GM06990 (cell line): ENCODE results near the gene LHX2.

Source experiments
- DNase-seq: peaks from one replicate; pipeline ENCODE4 v3.0.0-alpha.2; 2011; ENCODE audit not compliant: insufficient read length; ENCODE audit errors: extremely low read depth
- H3K27me3 ChIP-seq: replicated peaks from 2 replicates; pipeline ENCODE4 v1.6.0; 2011; ENCODE audit warnings: low read length; ENCODE audit not compliant: control insufficient read depth, insufficient read depth
- H3K36me3 ChIP-seq: 2 replicates; pipeline ENCODE4 v1.5.1; 2011; ENCODE audit warnings: low read length; ENCODE audit not compliant: control insufficient read depth, insufficient read depth
- H3K4me3 ChIP-seq: replicated peaks from 2 replicates; pipeline ENCODE4 v1.5.1; 2011; ENCODE audit warnings: low read depth, mild to moderate bottlenecking, control low read depth, low read length
- CTCF ChIP-seq: IDR thresholded peaks from 2 replicates; pipeline ENCODE4 v1.5.1; 2011; ENCODE audit warnings: low read length, control low read depth, mild to moderate bottlenecking, inconsistent platforms; ENCODE audit not compliant: insufficient read depth, poor library complexity, severe bottlenecking

LHX2 gene

GRCh38 chr9:124036578-124036977, 25.0 kb downstream of the LHX2 start:
- Histone ChIP-seq H3K27me3 (peaks cover 2% of the 10 kb centered on the region; the same call in 1 of the 2 replicates), H3K4me3 (no peak overlapping the region), H3K36me3 (no peaks in the 10 kb centered on the region)
- no peak for DNase-seq
- no peak for TF ChIP-seq CTCF

GRCh38 chr9:124037790-124038189, 26.2 kb downstream of the LHX2 start:
- peaks cover 2% of the 10 kb centered on the region; the same call in 1 of the 2 replicates for H3K27me3 ChIP-seq
- no peak for DNase-seq

GRCh38 chr9:124038239-124038638, 26.7 kb downstream of the LHX2 start:
- no peak for TF ChIP-seq CTCF
- no peak overlapping the region for H3K4me3 ChIP-seq
- DNase-seq, result no peak
- no peaks in the 10 kb centered on the region for H3K36me3 ChIP-seq
- H3K27me3 ChIP-seq, result peaks cover 2% of the 10 kb centered on the region; the same call in 1 of the 2 replicates

More at GRCh38 chr9:124037790-124038189, 26.2 kb downstream of the LHX2 start:
- no peak overlapping the region for H3K4me3 ChIP-seq
- TF ChIP-seq CTCF, result no peak
- H3K36me3 ChIP-seq, result no peaks in the 10 kb centered on the region

GRCh38 chr9:124038790-124039633, 27.4 kb downstream of the LHX2 start:
- no peaks in the 10 kb centered on the region for H3K36me3 ChIP-seq
- H3K4me3 ChIP-seq, result no peak overlapping the region
- DNase-seq, result no peak
- TF ChIP-seq CTCF, result no peak
- peaks cover 2% of the 10 kb centered on the region; the same call in 1 of the 2 replicates for H3K27me3 ChIP-seq

GRCh38 chr9:124040186-124040931, 28.8 kb downstream of the LHX2 start:
- no peak for TF ChIP-seq CTCF
- DNase-seq, result no peak
- Histone ChIP-seq H3K4me3 (peak overlapping the region; percentile 24; the same call in 1 of the 2 replicates), H3K36me3 (no peaks in the 10 kb centered on the region), H3K27me3 (peaks cover 2% of the 10 kb centered on the region; the same call in 1 of the 2 replicates)
